H9 (cell line): Measurements from ENCODE around the gene POU4F3. TPM values are rescaled to one million over a fixed set of nuclear protein-coding genes. Genes with fewer than 3 reads are reported as not detected.

ENCODE experiments used
- DNase-seq: peaks from one replicate; pipeline ENCODE4 v3.0.0-alpha.2; 2017
- H2AFZ ChIP-seq: one replicate; pipeline ENCODE4 v1.6.1; 2013; ENCODE audit warnings: mild to moderate bottlenecking, low read length, control low read depth, moderate library complexity
- H2AK5ac ChIP-seq: 2 replicates; pipeline ENCODE4 v1.6.1; 2013; ENCODE audit warnings: low read length, control low read depth, mixed read lengths; ENCODE audit not compliant: insufficient read length
- H2BK120ac ChIP-seq: one replicate; pipeline ENCODE4 v1.6.1; 2013; ENCODE audit warnings: low read depth, mild to moderate bottlenecking, low read length, control low read depth, inconsistent platforms; ENCODE audit not compliant: poor library complexity, severe bottlenecking
- H2BK12ac ChIP-seq: 2 replicates; pipeline ENCODE4 v1.6.1; 2013; ENCODE audit warnings: low read length, control low read depth, mixed read lengths, low read depth; ENCODE audit not compliant: insufficient read length
- H2BK15ac ChIP-seq: 2 replicates; pipeline ENCODE4 v1.6.1; 2013; ENCODE audit warnings: low read depth, low read length, control low read depth
- H2BK20ac ChIP-seq: one replicate; pipeline ENCODE4 v1.6.1; 2013; ENCODE audit warnings: low read depth, mild to moderate bottlenecking, low read length, control low read depth, inconsistent platforms; ENCODE audit not compliant: poor library complexity, severe bottlenecking
- H2BK5ac ChIP-seq: 2 replicates; pipeline ENCODE4 v1.6.1; 2013; ENCODE audit warnings: low read length, control low read depth, mixed read lengths; ENCODE audit not compliant: insufficient read length
- H3K14ac ChIP-seq: 2 replicates; pipeline ENCODE4 v1.6.1; 2013; ENCODE audit warnings: low read length, control low read depth; ENCODE audit not compliant: insufficient read depth
- H3K18ac ChIP-seq: 2 replicates; pipeline ENCODE4 v1.6.1; 2013; ENCODE audit warnings: low read depth, mild to moderate bottlenecking, mixed read lengths, low read length, control low read depth; ENCODE audit not compliant: insufficient read length
- H3K23ac ChIP-seq: 2 replicates; pipeline ENCODE4 v1.6.1; 2013; ENCODE audit warnings: low read length, control low read depth, mixed read lengths, low read depth; ENCODE audit not compliant: insufficient read length
- H3K23me2 ChIP-seq: 2 replicates; pipeline ENCODE4 v1.6.1; 2013; ENCODE audit warnings: low read depth, mild to moderate bottlenecking, mixed read lengths, low read length, control low read depth; ENCODE audit not compliant: insufficient read length, poor library complexity, severe bottlenecking
- H3K27ac ChIP-seq: 2 replicates; pipeline ENCODE4 v1.5.1; 2013; ENCODE audit warnings: low read length, control low read depth, mixed read lengths, low read depth; ENCODE audit not compliant: insufficient read length
- H3K27me3 ChIP-seq: 2 replicates; pipeline ENCODE4 v1.6.1; 2013; ENCODE audit warnings: low read length, control low read depth, inconsistent platforms; ENCODE audit not compliant: insufficient read depth
- H3K4ac ChIP-seq: 2 replicates; pipeline ENCODE4 v1.6.1; 2013; ENCODE audit warnings: low read depth, mild to moderate bottlenecking, control low read depth, inconsistent platforms, low read length, moderate library complexity
- H3K4me1 ChIP-seq: 2 replicates; pipeline ENCODE4 v1.6.1; 2013; ENCODE audit warnings: low read length, control low read depth, inconsistent platforms; ENCODE audit not compliant: insufficient read depth
- H3K4me2 ChIP-seq: 2 replicates; pipeline ENCODE4 v1.6.1; 2013; ENCODE audit warnings: low read length, control low read depth, mixed read lengths; ENCODE audit not compliant: insufficient read length, insufficient read depth
- H3K56ac ChIP-seq: 2 replicates; pipeline ENCODE4 v1.6.1; 2013; ENCODE audit warnings: low read depth, mild to moderate bottlenecking, mixed read lengths, low read length, control low read depth; ENCODE audit not compliant: insufficient read length
- H3K79me1 ChIP-seq: 2 replicates; pipeline ENCODE4 v1.6.1; 2013; ENCODE audit warnings: low read depth, mild to moderate bottlenecking, moderate library complexity, low read length, control low read depth, inconsistent platforms; ENCODE audit not compliant: insufficient read depth, poor library complexity, severe bottlenecking
- H3K79me2 ChIP-seq: 2 replicates; pipeline ENCODE4 v1.6.1; 2013; ENCODE audit warnings: low read length, control low read depth, inconsistent platforms; ENCODE audit not compliant: insufficient read depth
- H3K9ac ChIP-seq: 2 replicates; pipeline ENCODE4 v1.6.1; 2013; ENCODE audit warnings: low read length, control low read depth, mixed read lengths; ENCODE audit not compliant: insufficient read length; ENCODE audit errors: extremely low read depth
- H3K9me3 ChIP-seq: one replicate; pipeline ENCODE4 v1.6.1; 2013; ENCODE audit warnings: low read depth, low read length, inconsistent platforms; ENCODE audit not compliant: control insufficient read depth
- H3T11ph ChIP-seq: one replicate; pipeline ENCODE4 v1.6.1; 2013; ENCODE audit warnings: mild to moderate bottlenecking, low read length, control low read depth, inconsistent platforms
- H4K20me1 ChIP-seq: one replicate; pipeline ENCODE4 v1.6.1; 2013; ENCODE audit not compliant: control insufficient read depth, insufficient read length, insufficient read depth
- H4K5ac ChIP-seq: 2 replicates; pipeline ENCODE4 v1.6.1; 2013; ENCODE audit warnings: low read depth, mild to moderate bottlenecking, mixed read lengths, low read length, control low read depth; ENCODE audit not compliant: insufficient read length
- H4K8ac ChIP-seq: replicated peaks from 2 replicates; pipeline ENCODE4 v1.6.1; 2013; ENCODE audit warnings: low read length, control low read depth, mixed read lengths, low read depth; ENCODE audit not compliant: insufficient read length
- H4K91ac ChIP-seq: 2 replicates; pipeline ENCODE4 v1.6.1; 2013; ENCODE audit warnings: low read depth, mild to moderate bottlenecking, moderate library complexity, mixed read lengths, low read length, control low read depth; ENCODE audit not compliant: insufficient read length
- H3K27ac Mint-ChIP-seq, 3 experiments: 2 replicates in 2 of 3; 3 replicates in 1 of 3; pipeline ENCODE4 v1.8.0; 2020 to 2021; ENCODE audit warnings: mixed read lengths in 3 of 3, mild to moderate bottlenecking in 1 of 3, moderate library complexity in 1 of 3
- H3K27me3 Mint-ChIP-seq: 2 replicates; pipeline ENCODE4 v1.8.0; 2021; ENCODE audit warnings: low read depth, mild to moderate bottlenecking, moderate library complexity, mixed read lengths
- H3K36me3 Mint-ChIP-seq, 3 experiments: 2 replicates in 2 of 3; 3 replicates in 1 of 3; pipeline ENCODE4 v1.8.0; 2020 to 2021; ENCODE audit warnings: low read depth in 3 of 3, mixed read lengths in 3 of 3; ENCODE audit not compliant: insufficient read depth in 1 of 3
- H3K4me1 Mint-ChIP-seq, 2 experiments: 2 replicates each; pipeline ENCODE4 v1.8.0; 2020; ENCODE audit warnings: mixed read lengths in 2 of 2
- H3K4me3 Mint-ChIP-seq, 2 experiments: 2 replicates in 1 of 2; 3 replicates in 1 of 2; pipeline ENCODE4 v1.8.0; 2020 to 2021; ENCODE audit warnings: mild to moderate bottlenecking in 2 of 2, mixed read lengths in 2 of 2, moderate library complexity in 1 of 2
- H3K9me3 Mint-ChIP-seq, 2 experiments: 2 replicates in 1 of 2; 3 replicates in 1 of 2; pipeline ENCODE4 v1.8.0; 2020; ENCODE audit warnings: mild to moderate bottlenecking in 2 of 2, mixed read lengths in 2 of 2, moderate library complexity in 1 of 2
- CTCF ChIP-seq: fragments of 200-600 bp; sonication (generic); conservative IDR thresholded peaks from 3 replicates; pipeline ENCODE4 v1.8.0; 2021; ENCODE audit warnings: antibody characterized with exemption, mild to moderate bottlenecking
- WGBS: extraction: QIAGEN DNeasy Blood & Tissue Kit; methylation state at CpG from one replicate; pipeline ENCODE4 v1.1.7; 2013; ENCODE audit warnings: missing lambda C conversion rate, low lambda C conversion rate, mixed read lengths; ENCODE audit not compliant: insufficient read length; ENCODE audit errors: extremely low coverage; 5-methylcytosine and 5-hydroxymethylcytosine counted together
- total RNA-seq: library from RNA; stranded (reverse); gene quantifications from 2 replicates; pipeline ENCODE4 v1.2.1, GENCODE V29; 2021

POU4F3 gene
- total RNA-seq, 1 experiment from 2014 or later = not detected

- Histone ChIP-seq H4K5ac (no peak overlapping the region), H3K18ac (no peak overlapping the region), H3K79me1 (no peaks in the 10 kb centered on the region), H2BK120ac (no peak overlapping the region), H3K27me3 (no peaks in the 10 kb centered on the region), H4K91ac (no peak overlapping the region), H3T11ph (no peak overlapping the region), H2AFZ (no peak overlapping the region), H3K56ac (no peak overlapping the region), H3K4me2 (no peak overlapping the region), H2BK12ac (no peak overlapping the region), H2BK5ac (no peak overlapping the region), H3K27ac (no peak overlapping the region), H3K4me1 (no peaks in the 10 kb centered on the region), H2BK15ac (no peak overlapping the region), H2BK20ac (no peak overlapping the region), H3K23me2 (no peaks in the 10 kb centered on the region), H3K9me3 (no peaks in the 10 kb centered on the region), H2AK5ac (no peak overlapping the region), H3K4ac (no peak overlapping the region), H4K8ac (no peak overlapping the region), H3K14ac (no peak overlapping the region; the same call in 1 of the 2 replicates), H3K79me2 (no peaks in the 10 kb centered on the region; the same call in 1 of the 2 replicates), H3K23ac (no peak overlapping the region), H3K9ac (no peak overlapping the region), H4K20me1 (no peaks in the 10 kb centered on the region)
- WGBS = no CpG with 5 or more reads among the region's 25 CpGs
- H3K9me3 Mint-ChIP-seq = no peaks in the 10 kb centered on the region
- H3K4me3 Mint-ChIP-seq = no peak overlapping the region
- no peak overlapping the region for H3K27ac Mint-ChIP-seq
- H3K4me1 Mint-ChIP-seq = no peaks in the 10 kb centered on the region
- DNase-seq = peak; percentile 32
- no peak for TF ChIP-seq CTCF
- peaks cover 13% of the 10 kb centered on the region for H3K27me3 Mint-ChIP-seq
- H3K36me3 Mint-ChIP-seq = no peaks in the 10 kb centered on the region
Observed at GRCh38 chr5:146378986-146379385, 40.3 kb downstream of the POU4F3 start.
